RCC 7860 (cell line): ENCODE measurements around the gene PROKR1.

Experiments used
- DNase-seq: peaks from one replicate; pipeline ENCODE4 v3.0.0-alpha.2; 2015; ENCODE audit warnings: low spot score
- FAIRE-seq: peaks from 2 replicates; lab custom pipeline; 2012; peaks lifted over from hg19 to GRCh38; lab: Jason Lieb, UNC

PROKR1 gene

GRCh38 chr2:68695971-68696370 lies 52.6 kb downstream of the PROKR1 start:
- FAIRE-seq: no peak

GRCh38 chr2:68696554-68696953 lies 53.2 kb downstream of the PROKR1 start:
- DNase-seq (no peak), FAIRE-seq (no peak)

More at GRCh38 chr2:68695971-68696370, 52.6 kb downstream of the PROKR1 start:
- no peak for DNase-seq

- DNase-seq (no peak), FAIRE-seq (no peak)
These were observed 55.4 kb downstream of the PROKR1 start for GRCh38 chr2:68698567-68699377.

- DNase-seq (no peak), FAIRE-seq (no peak)
These were observed 57.2 kb downstream of the PROKR1 start for GRCh38 chr2:68700560-68700959.

- FAIRE-seq (no peak), DNase-seq (no peak)
These were observed 63.3 kb downstream of the PROKR1 start for GRCh38 chr2:68706637-68707036.
